Spinal cord (tissue), 10 donors: ENCODE measurements around the gene HMGN4. TPM values are rescaled to one million over a fixed set of nuclear protein-coding genes. Genes with fewer than 3 reads are reported as not detected.
"Not testable (repeated sequence)": the region's sequence is repeated elsewhere in the genome, so short reads cannot be mapped to it uniquely, and the experiment has no call there.

Experiments
- DNase-seq, 6 donors: peaks; one replicate each; pipeline versions ENCODE4 v3.0.0 to v3.0.0-alpha.2; 2013 to 2015; ENCODE audit warnings: low spot score in 6 of 6, low read depth in 4 of 6
- H3K27ac ChIP-seq: one replicate; pipeline ENCODE4 v1.5.1; 2013; ENCODE audit warnings: low read depth, low read length, control low read depth
- H3K27me3 ChIP-seq: one replicate; pipeline ENCODE4 v1.6.1; 2013; ENCODE audit warnings: low read length; ENCODE audit not compliant: control insufficient read depth, insufficient read depth
- H3K36me3 ChIP-seq: one replicate; pipeline ENCODE4 v1.6.1; 2013; ENCODE audit warnings: low read length; ENCODE audit not compliant: control insufficient read depth, insufficient read depth
- H3K4me1 ChIP-seq: one replicate; pipeline ENCODE4 v1.6.1; 2013; ENCODE audit warnings: low read length; ENCODE audit not compliant: control insufficient read depth, insufficient read depth
- H3K4me3 ChIP-seq: one replicate; pipeline ENCODE4 v1.5.1; 2013; ENCODE audit warnings: low read depth, low read length, control low read depth
- H3K9me3 ChIP-seq: one replicate; pipeline ENCODE4 v1.6.1; 2013; ENCODE audit warnings: low read length; ENCODE audit not compliant: control insufficient read depth, insufficient read depth
- WGBS: methylation state at CpG from one replicate; pipeline ENCODE4 v1.1.5; 2013; ENCODE audit warnings: missing lambda C conversion rate; ENCODE audit not compliant: insufficient coverage; 5-methylcytosine and 5-hydroxymethylcytosine counted together
- polyA plus RNA-seq, 2 donors: library from polyadenylated mRNA; unstranded; fragments of 120-200 nt; gene quantifications; one replicate each; pipeline ENCODE4 v1.2.1, GENCODE V29; 2013; ENCODE audit not compliant: insufficient read length in 2 of 2
- total RNA-seq, 2 donors: library from RNA; depleted of rRNA in 1 of 2; stranded (reverse); fragments of 120-200 nt in 1 of 2; fragments of >200 nt in 1 of 2; gene quantifications; one replicate each; pipeline versions ENCODE4 v1.2.3 to v1.2.4, GENCODE V29; 2013 to 2014
- donor health status: healthy.

The HMGN4 gene
- total and polyA plus RNA-seq, 4 donors: 46.5 to 81.1 (median 58.6) TPM

DNA sequence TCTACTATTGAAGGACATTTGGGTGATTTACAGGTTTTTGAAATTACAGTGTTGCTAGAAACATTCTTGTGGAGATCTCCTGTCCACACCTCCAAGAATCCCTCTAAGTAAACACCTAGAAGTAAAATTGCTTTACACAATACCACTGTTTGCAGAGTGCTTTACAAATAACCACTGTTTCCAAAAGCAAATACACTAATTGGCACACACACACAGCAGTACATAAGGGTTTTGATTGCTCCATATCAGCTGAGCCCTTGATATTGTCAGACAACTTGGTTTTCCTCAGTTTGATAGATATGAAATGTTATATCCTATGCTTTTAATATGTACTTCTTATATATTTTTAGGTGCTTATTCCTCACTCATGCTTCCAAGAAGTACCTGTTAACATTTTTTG lies 6.3 kb downstream of the HMGN4 start:
- no peak overlapping the region for H3K27ac ChIP-seq
- H3K4me3 ChIP-seq: no peak overlapping the region
- peaks cover 14% of the 10 kb centered on the region for H3K36me3 ChIP-seq
- no peak for DNase-seq
- H3K9me3 ChIP-seq: no peaks in the 10 kb centered on the region
- H3K4me1 ChIP-seq: no peaks in the 10 kb centered on the region
- no peaks in the 10 kb centered on the region for H3K27me3 ChIP-seq

DNA sequence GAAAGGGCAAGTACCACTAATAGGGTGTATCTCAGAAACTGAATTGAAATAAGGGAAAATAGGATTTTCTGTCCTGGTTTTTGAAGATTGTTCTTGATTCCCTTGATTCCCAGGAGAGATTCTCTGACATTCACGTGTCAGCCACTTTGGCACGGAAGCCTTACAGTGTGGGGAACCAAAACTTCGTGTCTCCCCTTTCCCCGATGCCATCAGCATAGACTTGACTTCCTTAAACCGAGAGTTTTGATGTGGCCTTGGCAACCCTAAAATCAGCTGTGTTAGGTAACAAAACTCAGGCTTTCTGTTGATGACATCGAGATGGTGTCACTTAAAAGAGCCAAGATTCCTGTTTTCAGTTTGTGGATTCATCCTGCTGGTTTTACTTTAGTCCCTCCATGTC lies 7.5 kb downstream of the HMGN4 start:
- no peaks in the 10 kb centered on the region for H3K9me3 ChIP-seq
- WGBS: 94% methylated on average over 6 of the region's 6 CpGs
- H3K27me3 ChIP-seq: no peaks in the 10 kb centered on the region
- H3K4me1 ChIP-seq: peaks cover 6% of the 10 kb centered on the region
- peaks cover 7% of the 10 kb centered on the region for H3K36me3 ChIP-seq
- no peak overlapping the region for H3K4me3 ChIP-seq
- DNase-seq: no peak
- H3K27ac ChIP-seq: no peak overlapping the region

DNA sequence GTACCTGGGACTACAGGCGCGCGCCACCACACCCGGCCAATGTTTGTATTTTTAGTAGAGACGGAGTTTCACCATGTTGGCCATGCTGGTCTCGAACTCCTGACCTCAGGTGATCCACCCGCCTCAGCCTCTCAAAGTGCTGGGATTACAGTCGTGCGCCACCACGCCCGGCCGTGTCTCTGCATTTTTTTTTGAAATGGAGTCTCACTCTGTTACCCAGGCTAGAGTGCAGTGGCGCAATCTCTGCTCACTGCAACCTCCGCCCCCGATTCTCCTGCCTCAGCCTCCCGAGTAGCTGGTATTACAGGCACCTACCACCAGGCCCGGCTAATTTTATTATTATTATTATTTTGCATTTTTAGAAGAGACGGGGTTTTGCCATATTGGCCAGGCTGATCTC lies 9.2 kb downstream of the HMGN4 start:
- H3K4me1 ChIP-seq, H3K4me3 ChIP-seq, H3K9me3 ChIP-seq, H3K36me3 ChIP-seq, H3K27ac ChIP-seq, H3K27me3 ChIP-seq, DNase-seq: not testable (repeated sequence)
- 91% methylated on average over 15 of the region's 18 CpGs for WGBS

DNA sequence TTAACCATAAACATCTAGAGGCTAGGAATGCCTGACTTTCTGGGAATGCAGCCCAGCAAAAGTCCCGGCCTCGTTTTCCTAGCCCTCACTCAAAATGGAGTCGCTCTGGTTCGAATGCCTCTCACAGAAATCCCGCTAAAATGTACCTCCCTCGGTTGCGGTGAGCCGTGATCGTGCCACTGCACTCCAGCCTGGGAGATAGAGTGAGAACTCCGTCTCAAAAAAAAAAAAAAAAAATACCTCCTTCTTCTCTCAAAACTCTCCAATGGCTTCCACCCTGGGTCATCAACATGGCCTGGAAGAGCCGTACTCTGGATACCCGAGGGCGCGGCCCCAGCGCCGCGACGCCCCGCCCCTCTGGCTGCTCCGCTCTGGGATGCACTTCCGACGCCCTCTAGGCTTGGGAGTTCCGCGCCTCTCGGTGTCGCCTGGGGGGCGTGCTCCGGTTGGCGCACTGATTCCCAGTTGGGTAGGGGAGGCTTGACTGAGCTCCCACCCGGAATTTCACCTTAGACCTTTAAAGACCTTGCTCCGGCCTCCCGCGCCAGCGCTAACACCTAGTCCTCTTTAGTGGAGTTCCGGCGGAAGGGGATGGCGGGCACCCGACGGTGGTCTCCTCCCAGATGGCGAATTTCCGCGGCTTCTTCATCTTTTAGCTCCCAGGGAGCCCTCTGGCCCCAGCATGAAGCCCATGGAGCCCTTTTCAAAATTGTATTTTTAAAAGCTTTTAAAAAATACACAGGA lies 12.3 kb downstream of the HMGN4 start:
- peak overlapping the region; percentile 55 for H3K4me3 ChIP-seq
- H3K36me3 ChIP-seq: peaks cover 4% of the 10 kb centered on the region
- H3K27me3 ChIP-seq: no peaks in the 10 kb centered on the region
- H3K4me1 ChIP-seq: peaks cover 11% of the 10 kb centered on the region
- peak in 2 of 6 donors; percentile 47 to 69 for DNase-seq
- H3K9me3 ChIP-seq: no peaks in the 10 kb centered on the region
- no peak overlapping the region for H3K27ac ChIP-seq
- WGBS: 5% methylated on average over 32 of the region's 42 CpGs

DNA sequence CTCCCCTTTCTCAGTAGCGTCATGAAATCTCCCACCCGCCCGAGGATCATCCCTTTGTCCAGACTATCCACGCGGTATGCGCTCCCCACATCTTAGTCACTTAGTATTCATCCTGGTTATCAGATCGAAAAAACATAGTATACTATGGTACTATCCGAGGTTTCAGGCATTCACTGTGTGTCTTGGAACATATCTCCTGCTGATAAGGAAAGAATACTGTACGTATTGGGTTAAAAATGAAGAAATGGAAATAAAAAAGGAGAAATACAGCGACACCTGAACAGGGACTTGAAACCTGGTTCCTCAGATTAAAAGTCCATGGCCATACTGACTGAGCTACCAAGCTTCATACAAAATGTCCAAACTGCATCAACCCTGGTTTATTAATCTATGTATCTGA lies 14.0 kb downstream of the HMGN4 start:
- no peak overlapping the region for H3K4me3 ChIP-seq
- 78% methylated on average over 3 of the region's 10 CpGs for whole genome bisulfite sequencing
- no peak for DNase-seq

DNA sequence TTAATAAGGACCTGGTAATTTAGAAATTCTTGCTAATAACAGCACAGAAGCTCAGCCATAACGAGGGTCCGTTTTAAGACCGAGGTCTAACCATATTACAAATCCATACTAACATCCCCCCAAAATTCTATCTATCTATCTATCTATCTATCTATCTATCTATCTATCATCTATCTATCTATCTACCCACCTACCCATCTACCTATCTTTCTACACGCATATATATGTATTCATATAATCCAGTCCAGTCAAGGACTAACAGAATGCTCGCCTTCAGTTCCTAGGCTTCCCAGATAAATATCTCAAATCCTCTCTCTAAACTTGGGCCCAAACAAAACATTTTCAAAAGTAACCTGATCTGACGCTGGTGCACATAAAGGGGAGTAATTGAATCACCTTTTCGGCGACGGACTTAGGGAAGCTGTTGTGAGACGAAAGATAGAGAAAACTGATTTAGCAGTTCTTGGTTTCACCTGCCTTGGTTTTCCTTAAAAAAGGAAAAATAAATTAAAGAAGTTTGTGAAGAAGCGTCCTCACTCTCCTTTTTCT lies 14.5 kb downstream of the HMGN4 start:
- no peak overlapping the region for H3K27ac ChIP-seq
- H3K4me3 ChIP-seq: peak overlapping the region; percentile 60
- WGBS: 49% methylated on average over 9 of the region's 11 CpGs
- no peaks in the 10 kb centered on the region for H3K9me3 ChIP-seq
- H3K4me1 ChIP-seq: peaks cover 11% of the 10 kb centered on the region
- no peaks in the 10 kb centered on the region for H3K27me3 ChIP-seq
- no peaks in the 10 kb centered on the region for H3K36me3 ChIP-seq
- DNase-seq: peak in 1 of 6 donors; percentile 20

More for the DNA sequence above, 14.0 kb downstream of the HMGN4 start:
- peaks cover 11% of the 10 kb centered on the region for H3K4me1 ChIP-seq
- H3K9me3 ChIP-seq: no peaks in the 10 kb centered on the region
- no peaks in the 10 kb centered on the region for H3K27me3 ChIP-seq
- no peak overlapping the region for H3K27ac ChIP-seq
- H3K36me3 ChIP-seq: no peaks in the 10 kb centered on the region

DNA sequence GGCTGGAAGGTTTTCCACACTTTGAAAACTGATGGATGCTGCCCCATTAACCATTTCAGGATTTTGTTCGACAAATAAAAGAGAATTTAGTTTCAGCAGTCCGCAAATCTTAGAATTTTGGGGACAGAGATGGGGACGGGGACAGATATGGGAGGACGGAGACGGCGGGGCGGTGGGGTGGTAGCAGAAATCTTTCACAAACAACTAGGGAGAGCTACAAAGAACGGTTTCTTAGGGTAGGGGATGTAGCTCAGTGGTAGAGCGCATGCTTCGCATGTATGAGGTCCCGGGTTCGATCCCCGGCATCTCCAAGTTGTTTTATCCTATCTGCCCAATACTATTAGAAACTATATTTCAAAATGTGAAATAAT lies 15.1 kb downstream of the HMGN4 start:
- WGBS: 0% methylated on average over 1 of the region's 13 CpGs
- Histone ChIP-seq H3K36me3 (no peaks in the 10 kb centered on the region), H3K4me3 (peak overlapping the region; percentile 60), H3K27ac (peak overlapping the region; percentile 7), H3K4me1 (peaks cover 11% of the 10 kb centered on the region), H3K9me3 (no peaks in the 10 kb centered on the region), H3K27me3 (no peaks in the 10 kb centered on the region)
- DNase-seq: peak in 2 of 6 donors; percentile 92 to 95

DNA sequence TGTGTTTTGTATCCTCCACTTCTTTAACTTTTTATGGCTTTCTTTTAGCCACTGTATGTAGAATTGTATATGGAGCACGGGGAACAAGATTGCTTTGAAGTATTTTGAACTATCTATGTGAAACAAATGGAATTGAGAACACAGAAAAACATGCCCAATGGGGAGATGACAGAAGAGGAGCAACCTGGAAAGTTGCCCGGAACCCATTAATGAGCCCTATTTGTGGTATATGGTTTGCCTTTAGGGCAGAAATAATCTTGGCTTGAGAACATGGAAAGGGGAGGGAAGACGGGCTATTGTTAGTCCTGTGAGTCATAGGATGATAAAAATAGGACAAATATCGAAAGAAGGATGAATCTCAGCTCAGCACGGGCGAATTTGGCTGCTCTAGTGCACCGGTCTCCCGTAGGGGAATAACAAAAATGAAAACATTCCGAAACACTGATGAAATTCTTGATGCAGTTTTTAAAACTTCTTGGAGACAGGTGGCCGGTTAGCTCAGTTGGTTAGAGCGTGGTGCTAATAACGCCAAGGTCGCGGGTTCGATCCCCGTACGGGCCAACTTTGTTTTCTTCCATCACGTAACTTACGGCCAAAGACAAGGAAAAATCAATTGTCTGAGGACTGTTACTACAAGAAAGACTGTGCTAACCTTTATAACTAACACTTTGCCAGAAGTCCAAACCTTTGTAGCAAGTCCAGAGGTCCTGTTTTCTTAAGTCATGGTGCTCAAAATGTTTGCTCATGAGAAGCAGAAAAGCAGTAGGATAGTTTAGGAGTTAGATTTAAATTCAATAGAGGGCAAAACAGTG lies 15.7 kb downstream of the HMGN4 start:
- peak in 2 of 6 donors; percentile 87 to 92 for DNase-seq
- Histone ChIP-seq H3K4me1 (peaks cover 11% of the 10 kb centered on the region), H3K9me3 (no peaks in the 10 kb centered on the region), H3K4me3 (peak overlapping the region; percentile 60), H3K36me3 (no peaks in the 10 kb centered on the region), H3K27me3 (no peaks in the 10 kb centered on the region), H3K27ac (peak overlapping the region; percentile 7)
- under 1% methylated on average over 19 of the region's 19 CpGs for WGBS

DNA sequence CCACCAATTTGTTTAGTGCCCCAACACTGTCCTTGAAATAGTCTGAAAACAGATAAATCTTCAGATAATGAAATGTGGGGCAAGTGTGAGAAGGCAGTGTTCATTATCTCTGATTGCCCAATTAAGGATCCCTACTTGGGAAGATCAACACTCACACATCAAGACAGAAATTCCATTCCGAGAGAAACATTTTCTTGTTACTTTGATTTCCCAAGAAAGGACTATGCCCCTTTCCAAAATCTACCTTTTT lies 16.2 kb downstream of the HMGN4 start:
- H3K27ac ChIP-seq: no peak overlapping the region
- H3K9me3 ChIP-seq: no peaks in the 10 kb centered on the region
- DNase-seq: no peak
- peak overlapping the region; percentile 24 for H3K4me3 ChIP-seq
- H3K36me3 ChIP-seq: no peaks in the 10 kb centered on the region
- no CpG with 5 or more reads among the region's 1 CpG for WGBS
- peaks cover 11% of the 10 kb centered on the region for H3K4me1 ChIP-seq
- no peaks in the 10 kb centered on the region for H3K27me3 ChIP-seq
